Activated CD4-positive, alpha-beta T cell treated with anti-CD3 and anti-CD28 coated beads, Interleukin-2, amount 10 ng/mL, durations not matched to agents 7 days and 5 days (primary cell): ENCODE data around the gene MYOF. TPM values are rescaled to one million over a fixed set of nuclear protein-coding genes. Genes with fewer than 3 reads are reported as not detected.

ENCODE experiments used
- CTCF ChIA-PET: fragments of 350-600 bp; sonication (Branson Sonifier 250); formaldehyde crosslinking; loops from one replicate; lab custom pipeline; 2021; ENCODE audit warnings: antibody characterized with exemption; lab: Charles Lee
- POLR2A ChIA-PET: fragments of 350-600 bp; sonication (Branson Sonifier 250); formaldehyde crosslinking; loops from one replicate; lab custom pipeline; 2021; ENCODE audit warnings: antibody characterized with exemption; lab: Charles Lee
- DNase-seq: peaks from one replicate; pipeline ENCODE4 v3.0.0-alpha.2; 2020
- H3K27ac Mint-ChIP-seq: one replicate; pipeline ENCODE4 v1.8.0; 2021; ENCODE audit warnings: mild to moderate bottlenecking, moderate library complexity, mixed read lengths
- H3K27me3 Mint-ChIP-seq: one replicate; pipeline ENCODE4 v1.8.0; 2021; ENCODE audit warnings: mixed read lengths
- H3K36me3 Mint-ChIP-seq: one replicate; pipeline ENCODE4 v1.8.0; 2021; ENCODE audit warnings: low read depth, mixed read lengths
- H3K4me1 Mint-ChIP-seq: one replicate; pipeline ENCODE4 v1.8.0; 2021; ENCODE audit warnings: mixed read lengths
- H3K4me3 Mint-ChIP-seq: one replicate; pipeline ENCODE4 v1.8.0; 2021; ENCODE audit warnings: mild to moderate bottlenecking, moderate library complexity, mixed read lengths
- H3K9me3 Mint-ChIP-seq: one replicate; pipeline ENCODE4 v1.8.0; 2021; ENCODE audit warnings: mixed read lengths
- total RNA-seq, 2 experiments: library from RNA; stranded (reverse); gene quantifications; one replicate each; pipeline ENCODE4 v1.2.3, GENCODE V29; 2021

Gene MYOF
- total RNA-seq, 2 experiments from 2014 or later, result 1.4 to 2.7 TPM

- ChIA-PET CTCF (no interaction called here), POLR2A (no interaction called here)
- H3K36me3 Mint-ChIP-seq, result no peaks in the 10 kb centered on the region
- no peaks in the 10 kb centered on the region for H3K27me3 Mint-ChIP-seq
- H3K27ac Mint-ChIP-seq, result no peak overlapping the region
- DNase-seq, result no peak
- no peaks in the 10 kb centered on the region for H3K9me3 Mint-ChIP-seq
- no peak overlapping the region for H3K4me3 Mint-ChIP-seq
- H3K4me1 Mint-ChIP-seq, result peaks cover 5% of the 10 kb centered on the region
Observed at GRCh38 chr10:93261961-93262610, 220.0 kb downstream of the MYOF start.

- Mint-ChIP-seq H3K9me3 (no peaks in the 10 kb centered on the region), H3K36me3 (no peaks in the 10 kb centered on the region), H3K4me3 (no peak overlapping the region), H3K27ac (no peak overlapping the region), H3K4me1 (no peaks in the 10 kb centered on the region), H3K27me3 (no peaks in the 10 kb centered on the region)
- ChIA-PET POLR2A (no interaction called here), CTCF (no interaction called here)
- no peak for DNase-seq
Observed at GRCh38 chr10:93261089-93261488, 221.0 kb downstream of the MYOF start.

GRCh38 chr10:93259126-93259525 is 223.0 kb downstream of the MYOF start:
- CTCF ChIA-PET, result no interaction called here
- no peaks in the 10 kb centered on the region for H3K36me3 Mint-ChIP-seq

More at GRCh38 chr10:93259126-93259525, 223.0 kb downstream of the MYOF start:
- Mint-ChIP-seq H3K4me1 (no peaks in the 10 kb centered on the region), H3K9me3 (no peaks in the 10 kb centered on the region), H3K4me3 (no peak overlapping the region), H3K27me3 (no peaks in the 10 kb centered on the region), H3K27ac (no peak overlapping the region)
- POLR2A ChIA-PET, result no interaction called here
- no peak for DNase-seq

Other genes starting within 250 kb of the MYOF start
- gene CEP55, start 14.3 kb upstream of the MYOF start, total RNA-seq, result 10 to 100 TPM; 77.5 to 92.3 TPM
- not detected for gene FFAR4, start 84.3 kb upstream of the MYOF start, total RNA-seq
- not detected for gene RBP4, start 118.9 kb upstream of the MYOF start, total RNA-seq
- gene PDE6C, start 130.2 kb upstream of the MYOF start, total RNA-seq, result not detected
- 10 to 100 TPM; 13.7 TPM for gene FRA10AC1, start 220.3 kb upstream of the MYOF start, total RNA-seq